A549 (cell line): ENCODE data around the gene KAT2B. TPM values are rescaled to one million over a fixed set of nuclear protein-coding genes. Genes with fewer than 3 reads are reported as not detected.

Experiments used
- ATAC-seq, 2 experiments: fragments of 200-7000 bp in 1 of 2; fragments of >200 bp in 1 of 2; cut with Nextera tagmentation in 1 of 2; cut with Tn5 transposase in 1 of 2; 3 replicates each; pipeline versions ENCODE4 v1.8.0 to v1.9.1; 2018 to 2020; ENCODE audit warnings: mild to moderate bottlenecking in 1 of 2, moderate library complexity in 1 of 2
- CTCF ChIA-PET: fragments of 300-600 bp; sonication (Branson Sonifier 250); formaldehyde crosslinking; extraction: SDS; loops from one replicate; lab custom pipeline; 2021; ENCODE audit warnings: antibody characterized with exemption, inconsistent platforms; lab: Yijun Ruan, JAX
- POLR2A ChIA-PET: fragments of 350-600 bp; formaldehyde crosslinking; extraction: SDS; loops from one replicate; lab custom pipeline; 2021; ENCODE audit warnings: antibody characterized with exemption, inconsistent platforms; lab: Yijun Ruan, JAX
- DNase-seq, 2 experiments: peaks; one replicate each; pipeline versions ENCODE4 v3.0.0 to v3.0.0-alpha.2; 2011 to 2016; ENCODE audit warnings: low read depth in 1 of 2, low spot score in 1 of 2
- FAIRE-seq: peaks from 2 replicates; lab custom pipeline; 2011; peaks lifted over from hg19 to GRCh38; lab: Jason Lieb, UNC
- H3K27ac ChIP-seq, 2 experiments: fragments of >200 bp; sonication (Bioruptor Twin); formaldehyde crosslinking; 3 replicates each; pipeline ENCODE4 v1.5.1; 2016 to 2017
- H3K4me1 ChIP-seq: fragments of >200 bp; sonication (Bioruptor Twin); formaldehyde crosslinking; 3 replicates; pipeline ENCODE4 v1.6.1; 2016
- H3K4me2 ChIP-seq: fragments of >200 bp; sonication (Bioruptor Twin); formaldehyde crosslinking; 3 replicates; pipeline ENCODE4 v1.6.1; 2016
- H3K4me3 ChIP-seq: fragments of >200 bp; sonication (Bioruptor Twin); formaldehyde crosslinking; 3 replicates; pipeline ENCODE4 v1.5.1; 2016
- H3K9me3 ChIP-seq: fragments of >200 bp; sonication (Bioruptor Twin); formaldehyde crosslinking; 3 replicates; pipeline ENCODE4 v1.6.1; 2016
- CTCF ChIP-seq: fragments of >200 bp; sonication (Bioruptor Twin); formaldehyde crosslinking; IDR thresholded peaks from 3 replicates; pipeline ENCODE4 v1.5.1; 2016
- EHF ChIP-seq: fragments of 250-450 bp; sonication (Bioruptor Pico); IDR thresholded peaks from 2 replicates; pipeline ENCODE4 v1.5.0; 2020; ENCODE audit warnings: mild to moderate bottlenecking
- EHMT2 ChIP-seq: fragments of 200-600 bp; sonication (generic); IDR thresholded peaks from 2 replicates; pipeline ENCODE4 v1.6.1; 2016; ENCODE audit warnings: antibody characterized with exemption, low read depth, mild to moderate bottlenecking, moderate library complexity
- GATA3 ChIP-seq: IDR thresholded peaks from 2 replicates; pipeline ENCODE4 v1.6.1; 2012; ENCODE audit warnings: borderline replicate concordance
- HDAC2 ChIP-seq: fragments of 200-600 bp; sonication (generic); IDR thresholded peaks from 2 replicates; pipeline ENCODE4 v1.6.1; 2016
- HMGXB4 ChIP-seq: fragments of 250-450 bp; sonication (Bioruptor Pico); IDR thresholded peaks from 2 replicates; pipeline ENCODE4 v1.5.0; 2021; ENCODE audit warnings: mild to moderate bottlenecking, moderate library complexity, borderline replicate concordance
- HOXB13 ChIP-seq: fragments of 250-450 bp; sonication (Bioruptor Pico); IDR thresholded peaks from 2 replicates; pipeline ENCODE4 v1.5.0; 2020; ENCODE audit warnings: low read depth, mild to moderate bottlenecking, moderate library complexity
- KDM1A ChIP-seq: fragments of 200-600 bp; sonication (generic); IDR thresholded peaks from 2 replicates; pipeline ENCODE4 v1.6.1; 2016; ENCODE audit warnings: low read depth, mild to moderate bottlenecking
- MAFK ChIP-seq: fragments of 450-650 bp; IDR thresholded peaks from 2 replicates; pipeline ENCODE4 v1.6.1; 2014; ENCODE audit not compliant: partially characterized antibody
- MAX ChIP-seq: IDR thresholded peaks from 2 replicates; pipeline ENCODE4 v1.6.1; 2012
- MAZ ChIP-seq: fragments of 150-350 bp; IDR thresholded peaks from 2 replicates; pipeline ENCODE4 v1.6.1; 2014; ENCODE audit warnings: antibody characterized with exemption, low read depth, low read length, borderline replicate concordance
- NFE2L2 ChIP-seq: fragments of 150-350 bp; conservative IDR thresholded peaks from 2 replicates; pipeline ENCODE4 v1.6.1; 2014; ENCODE audit warnings: low read length
- NR3C1 ChIP-seq: fragments of >200 bp; sonication (Bioruptor Twin); formaldehyde crosslinking; IDR thresholded peaks from 3 replicates; pipeline ENCODE4 v1.6.1; 2017
- RAD21 ChIP-seq, 2 experiments: fragments of >200 bp in 1 of 2; sonication (Bioruptor Twin) in 1 of 2; formaldehyde crosslinking in 1 of 2; IDR thresholded peaks in 1 of 2; conservative IDR thresholded peaks in 1 of 2; 2 replicates in 1 of 2; 3 replicates in 1 of 2; pipeline ENCODE4 v1.6.1; 2012 to 2018; ENCODE audit warnings: inconsistent platforms in 1 of 2
- TFCP2L1 ChIP-seq: fragments of 250-450 bp; sonication (Bioruptor Pico); IDR thresholded peaks from 2 replicates; pipeline ENCODE4 v1.5.0; 2021; ENCODE audit warnings: mild to moderate bottlenecking
- USF2 ChIP-seq: fragments of 450-650 bp; IDR thresholded peaks from 2 replicates; pipeline ENCODE4 v1.6.1; 2014; ENCODE audit warnings: antibody characterized with exemption
- WGBS: methylation state at CpG from one replicate; pipeline ENCODE4 v1.1.6; 2017; ENCODE audit errors: missing lambda C conversion rate; 5-methylcytosine and 5-hydroxymethylcytosine counted together
- polyA plus RNA-seq, 4 experiments: library from polyadenylated mRNA; depleted of rRNA in 3 of 4; stranded (reverse); fragments of >200 nt; fragmentation: RNase III in 1 of 4; extraction: RNeasy Plus Mini Kit Qiagen cat#74134 plus additional on column Dnase treatment in 1 of 4; gene quantifications; 2 replicates in 3 of 4; 3 replicates in 1 of 4; pipeline ENCODE4 v1.2.3, GENCODE V29; 2011 to 2017
- TF ChIP-seq, protein P1 (sequence below): fragments of >200 bp; sonication (Bioruptor Twin); formaldehyde crosslinking; IDR thresholded peaks from 3 replicates; pipeline ENCODE4 v1.6.1; 2016
- TF ChIP-seq, protein P2 (sequence below): fragments of 150-350 bp; IDR thresholded peaks from 2 replicates; pipeline ENCODE4 v1.6.1; 2014; ENCODE audit warnings: low read depth, mild to moderate bottlenecking, low read length

KAT2B gene
- polyA plus RNA-seq, 2 of the 4 experiments (the other 2 are of a cell fraction), result 7.2 to 11.9 TPM

GRCh38 chr3:20121088-20121487 lies 80.8 kb downstream of the KAT2B start (continued):
- TF ChIP-seq CTCF, result no peak
- TF ChIP-seq KDM1A, result no peak
- no peak for TF ChIP-seq EHF
- TF ChIP-seq GATA3, result no peak

GRCh38 chr3:20123131-20123652 lies 82.9 kb downstream of the KAT2B start:
- FAIRE-seq, result no peak
- ChIA-PET CTCF (interaction anchor here (1.0 to 1.5 kb wide), 2 partner anchors 9 to 11 kb away, joined by 3 to 4 read pairs; no protein-coding TSS in a partner anchor), POLR2A (no interaction called here)

More at GRCh38 chr3:20123131-20123652, 82.9 kb downstream of the KAT2B start:
- H3K4me1 ChIP-seq, result no peaks in the 10 kb centered on the region
- H3K27ac ChIP-seq, result no peak overlapping the region
- DNase-seq, result no peak
- no peak overlapping the region for H3K4me2 ChIP-seq
- no peak for ATAC-seq
- H3K4me3 ChIP-seq, result no peak overlapping the region
- TF ChIP-seq HDAC2 (no peak), GATA3 (no peak), EHMT2 (no peak), NR3C1 (no peak), TFCP2L1 (CRISPR knock-in tag) (no peak), NFE2L2 (no peak), USF2 (no peak), MAZ (no peak), RAD21 (conservative IDR thresholded peaks at IDR 0.05 in 1 of 2, IDR thresholded peaks at IDR 0.05 in 1 of 2) (no peak), MAX (no peak), HOXB13 (no peak), EHF (no peak), HMGXB4 (CRISPR knock-in tag) (no peak), MAFK (no peak)
- TF ChIP-seq, protein P1, sequence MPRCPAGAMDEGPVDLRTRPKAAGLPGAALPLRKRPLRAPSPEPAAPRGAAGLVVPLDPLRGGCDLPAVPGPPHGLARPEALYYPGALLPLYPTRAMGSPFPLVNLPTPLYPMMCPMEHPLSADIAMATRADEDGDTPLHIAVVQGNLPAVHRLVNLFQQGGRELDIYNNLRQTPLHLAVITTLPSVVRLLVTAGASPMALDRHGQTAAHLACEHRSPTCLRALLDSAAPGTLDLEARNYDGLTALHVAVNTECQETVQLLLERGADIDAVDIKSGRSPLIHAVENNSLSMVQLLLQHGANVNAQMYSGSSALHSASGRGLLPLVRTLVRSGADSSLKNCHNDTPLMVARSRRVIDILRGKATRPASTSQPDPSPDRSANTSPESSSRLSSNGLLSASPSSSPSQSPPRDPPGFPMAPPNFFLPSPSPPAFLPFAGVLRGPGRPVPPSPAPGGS, result no peak
- TF ChIP-seq, protein P2, sequence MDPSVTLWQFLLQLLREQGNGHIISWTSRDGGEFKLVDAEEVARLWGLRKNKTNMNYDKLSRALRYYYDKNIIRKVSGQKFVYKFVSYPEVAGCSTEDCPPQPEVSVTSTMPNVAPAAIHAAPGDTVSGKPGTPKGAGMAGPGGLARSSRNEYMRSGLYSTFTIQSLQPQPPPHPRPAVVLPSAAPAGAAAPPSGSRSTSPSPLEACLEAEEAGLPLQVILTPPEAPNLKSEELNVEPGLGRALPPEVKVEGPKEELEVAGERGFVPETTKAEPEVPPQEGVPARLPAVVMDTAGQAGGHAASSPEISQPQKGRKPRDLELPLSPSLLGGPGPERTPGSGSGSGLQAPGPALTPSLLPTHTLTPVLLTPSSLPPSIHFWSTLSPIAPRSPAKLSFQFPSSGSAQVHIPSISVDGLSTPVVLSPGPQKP, result no peak
- WGBS, result 75% methylated on average over 2 of the region's 2 CpGs
- H3K9me3 ChIP-seq, result no peaks in the 10 kb centered on the region
